NCI-H524 (cell line): Measurements from ENCODE around the gene MMP19.
"Not testable (repeated sequence)": the region's sequence is repeated elsewhere in the genome, so short reads cannot be mapped to it uniquely, and the experiment has no call there.

Experiments
- DNase-seq, 2 experiments: peaks; one replicate each; lab custom pipeline; 2025; lab: John Stamatoyannopoulos, UW

Gene MMP19

DNA sequence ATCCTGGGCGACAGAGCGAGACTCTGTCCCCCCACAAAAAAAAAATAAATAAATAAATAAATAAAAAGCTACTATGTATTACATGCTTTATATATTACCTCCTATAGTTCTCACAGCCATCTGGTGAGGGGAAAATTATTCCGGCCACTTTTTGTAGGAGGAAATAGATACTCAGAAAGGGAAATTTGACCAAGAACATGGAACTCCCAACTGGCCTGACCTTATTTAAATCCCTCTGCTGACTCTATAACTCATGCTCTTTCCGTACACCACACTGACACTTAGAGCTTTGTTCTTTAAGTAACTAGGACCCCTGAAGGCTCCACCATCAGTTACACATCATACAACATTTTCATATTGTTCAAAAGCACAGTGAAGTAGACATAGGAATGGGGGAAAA, 2.2 kb upstream of the MMP19 start:
- DNase-seq = no peak

DNA sequence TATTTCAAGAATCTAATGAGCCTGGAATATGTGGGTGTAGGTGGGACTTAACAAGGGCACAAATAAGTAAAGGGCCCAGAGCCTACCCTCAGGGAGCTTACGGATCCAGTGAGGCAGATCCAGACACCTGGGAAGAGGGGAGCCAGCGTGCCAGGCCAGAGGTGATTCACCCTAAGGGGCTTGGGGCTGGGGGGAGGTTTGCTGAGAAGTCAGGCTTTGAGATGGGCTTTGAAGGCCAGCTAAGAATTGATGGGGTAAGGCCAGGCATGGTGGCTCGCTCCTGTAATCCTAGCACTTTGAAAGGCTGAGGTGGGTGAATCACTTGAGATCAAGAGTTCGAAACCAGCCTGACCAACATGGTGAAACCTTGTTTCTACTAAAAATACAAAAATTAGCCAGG, 695 bp upstream of the MMP19 start:
- no peak for DNase-seq

DNA sequence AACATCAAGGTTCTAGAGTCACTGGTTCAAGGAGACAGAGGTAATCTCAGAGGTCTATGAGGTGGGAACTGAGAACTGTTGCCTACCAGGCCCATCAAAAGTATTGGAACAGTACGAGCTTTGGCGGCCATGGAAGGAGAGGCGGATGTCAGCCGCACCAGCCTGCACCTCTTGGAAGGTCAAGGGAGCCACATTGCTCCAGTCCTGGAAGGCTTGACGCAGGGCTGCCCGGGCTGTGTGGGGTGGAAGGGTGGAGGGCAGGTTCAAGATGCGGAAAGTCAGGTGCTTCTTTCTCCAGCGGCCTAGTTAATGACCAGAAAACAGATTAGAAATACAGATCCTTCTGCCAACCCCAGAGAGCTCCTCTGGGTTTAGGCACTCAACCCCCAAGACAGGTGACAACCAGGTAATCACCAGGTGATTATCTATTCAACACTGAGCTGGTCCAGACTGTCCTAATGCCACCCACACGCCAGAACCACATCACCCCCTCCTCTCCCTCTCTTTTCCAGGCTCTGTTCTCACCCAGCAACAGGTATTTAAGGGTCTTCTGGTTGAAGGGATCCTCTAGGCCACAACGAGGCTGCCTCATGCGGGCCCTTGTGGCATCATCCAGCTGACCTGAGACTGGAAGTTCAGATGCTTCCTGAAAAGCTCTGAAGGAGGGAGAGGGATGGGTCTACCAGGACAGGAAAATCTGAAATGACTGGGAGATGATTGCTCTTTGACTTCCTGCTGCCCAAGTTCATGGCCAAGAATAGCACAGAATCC, 2.0 kb downstream of the MMP19 start:
- no peak for DNase-seq

DNA sequence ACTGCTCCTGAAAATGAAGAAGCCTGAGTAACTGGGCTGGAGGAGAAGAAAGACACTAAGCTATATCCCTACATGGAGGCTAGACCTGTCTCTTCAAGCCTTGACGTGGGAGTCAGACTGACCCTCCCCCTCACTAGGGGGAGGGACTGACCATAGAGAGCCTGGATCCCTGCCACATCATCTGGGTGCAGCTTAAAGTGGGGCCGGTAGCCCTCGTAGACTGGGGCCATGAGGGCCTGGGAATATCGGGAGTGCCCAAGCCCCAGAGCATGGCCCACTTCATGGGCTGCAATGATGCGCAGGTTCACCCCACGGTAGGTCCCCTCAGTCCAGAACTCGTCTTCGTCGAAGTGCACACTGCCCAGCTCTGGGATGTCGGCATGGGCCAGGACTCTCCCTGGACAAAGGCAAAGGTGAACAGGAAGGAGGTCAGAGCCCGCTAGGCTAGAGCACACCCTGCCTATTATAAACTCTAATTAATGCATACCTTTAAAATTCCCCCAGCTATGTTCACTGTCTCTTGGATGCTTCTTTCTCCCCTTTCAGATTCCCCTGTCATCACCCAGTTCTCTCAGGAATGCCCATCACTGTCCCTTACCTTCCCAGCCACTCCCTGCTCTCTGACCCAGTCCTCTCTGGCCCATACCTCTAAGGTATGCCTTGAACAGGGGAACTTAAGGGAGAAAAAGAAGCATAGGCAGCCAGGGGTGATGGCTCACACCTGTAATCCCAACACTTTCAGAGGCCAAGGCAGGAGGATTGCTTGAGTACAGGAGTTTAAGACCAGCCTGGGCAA, 3.2 kb downstream of the MMP19 start:
- no peak for DNase-seq

DNA sequence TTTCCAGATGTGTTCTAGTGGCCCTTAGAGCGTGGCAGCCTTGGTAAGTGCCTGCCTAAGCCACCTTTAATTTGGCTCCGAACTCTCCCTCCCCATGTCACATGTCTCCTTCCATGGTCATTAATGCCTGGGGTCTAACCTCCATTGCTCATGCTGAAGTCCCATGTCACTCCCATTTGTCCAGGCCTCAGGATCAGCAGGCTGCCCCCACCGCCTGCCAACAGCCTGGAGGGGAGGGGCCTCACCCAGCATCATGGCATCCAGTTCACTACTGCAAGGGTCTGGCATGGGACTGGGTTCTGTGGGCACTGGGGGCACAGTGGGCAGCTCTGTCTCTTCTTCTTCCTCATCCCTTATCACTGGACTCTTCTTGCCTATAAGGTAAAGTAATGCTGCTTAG, 4.4 kb downstream of the MMP19 start:
- no peak for DNase-seq

DNA sequence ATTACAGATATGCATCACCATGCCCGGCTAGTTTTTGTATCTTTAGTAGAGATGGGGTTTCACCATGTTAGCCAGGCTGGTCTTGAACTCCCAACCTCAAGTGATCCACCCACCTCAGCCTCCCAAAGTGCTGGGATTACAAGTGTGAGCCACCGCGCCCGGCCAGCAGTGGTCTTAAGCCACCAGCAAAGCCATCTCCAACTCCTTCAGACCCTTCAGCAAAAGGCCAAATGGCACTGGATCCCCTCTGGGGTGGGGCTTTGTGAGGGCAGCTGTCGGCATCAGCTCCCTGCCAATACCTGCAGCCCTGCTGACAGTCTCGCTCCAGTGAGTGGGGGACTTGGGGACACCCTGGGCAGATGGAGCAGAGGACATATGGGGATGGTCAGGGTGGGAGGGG, 8.3 kb downstream of the MMP19 start:
- not testable (repeated sequence) for DNase-seq

DNA sequence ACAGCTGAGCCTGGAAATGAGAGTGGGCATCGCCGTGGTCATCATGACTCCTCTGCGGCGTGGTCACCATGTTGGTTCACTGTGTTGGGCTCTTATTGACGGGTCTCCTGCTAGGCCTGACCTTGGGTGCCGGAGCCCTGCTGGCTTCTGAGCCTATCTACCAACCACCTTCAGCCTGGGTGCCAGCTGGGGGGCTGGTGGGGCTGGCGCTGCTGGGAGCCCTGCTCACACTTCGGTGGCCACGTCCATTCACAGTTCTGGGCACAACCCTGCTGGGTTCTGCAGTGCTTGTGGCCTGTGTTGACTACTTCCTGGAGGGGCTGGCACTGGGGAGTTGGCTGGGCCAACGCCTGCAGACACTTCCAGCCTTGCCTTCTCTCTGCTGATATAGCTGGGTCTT, 9.7 kb downstream of the MMP19 start:
- DNase-seq = no peak

DNA sequence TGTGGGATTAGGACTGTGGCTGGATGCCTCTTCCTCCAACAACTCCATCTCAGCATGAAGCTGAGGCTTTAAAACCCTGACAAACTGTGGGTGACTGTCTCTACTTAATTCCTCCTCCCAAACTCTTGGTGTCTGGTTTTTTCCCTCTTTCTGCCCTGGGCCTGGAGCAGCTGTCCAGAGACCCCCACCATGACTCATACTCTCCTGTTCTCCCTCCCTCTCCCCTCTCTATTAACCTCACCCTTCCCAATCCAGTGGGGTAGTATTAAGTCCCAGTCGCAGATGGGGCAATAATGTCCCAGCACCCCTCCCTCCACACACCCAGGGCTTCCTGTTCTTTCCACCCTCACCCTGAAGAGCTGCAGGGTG, 11.3 kb downstream of the MMP19 start:
- DNase-seq = no peak

DNA sequence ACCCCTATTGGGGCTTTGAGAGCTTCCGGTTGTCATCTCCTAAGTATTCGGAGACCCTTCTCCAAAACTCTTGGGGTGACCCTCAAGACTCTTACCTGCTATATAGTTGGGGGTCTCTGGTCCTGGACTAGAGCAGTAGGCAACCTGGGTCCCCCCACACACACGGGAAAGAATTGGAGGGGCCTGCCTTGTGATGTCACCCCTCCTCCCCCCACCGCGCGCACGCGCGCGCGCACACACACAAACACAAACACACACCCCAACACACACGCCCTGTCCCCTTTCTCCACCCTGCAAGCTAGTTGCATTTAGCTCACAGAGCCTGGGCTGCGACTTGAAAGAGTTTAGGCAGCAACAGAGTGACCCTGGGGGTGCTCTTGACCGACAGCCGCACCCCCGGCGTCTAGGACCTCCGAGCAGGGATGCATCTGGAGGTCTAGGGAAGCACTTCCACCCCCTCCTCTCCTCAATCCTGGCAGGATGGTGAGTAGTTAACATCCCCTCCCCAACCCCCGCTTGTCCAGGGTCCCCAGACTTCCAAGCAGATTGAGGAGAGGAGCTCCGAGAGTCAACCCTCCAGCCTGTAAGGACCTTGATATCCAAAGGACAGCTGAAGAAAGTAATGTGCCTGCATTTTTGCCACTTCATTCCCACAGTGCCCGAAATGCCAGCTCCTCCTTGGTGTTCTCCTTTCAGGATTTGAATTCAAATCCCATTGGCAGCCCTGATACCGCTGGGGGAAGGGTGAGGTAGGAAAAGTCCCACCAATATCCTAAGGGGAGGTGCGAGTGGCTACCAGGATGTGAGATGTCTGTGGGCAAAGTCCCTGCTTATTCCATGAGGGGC, 11.9 kb downstream of the MMP19 start:
- peak; percentile 35 to 70 for DNase-seq

DNA sequence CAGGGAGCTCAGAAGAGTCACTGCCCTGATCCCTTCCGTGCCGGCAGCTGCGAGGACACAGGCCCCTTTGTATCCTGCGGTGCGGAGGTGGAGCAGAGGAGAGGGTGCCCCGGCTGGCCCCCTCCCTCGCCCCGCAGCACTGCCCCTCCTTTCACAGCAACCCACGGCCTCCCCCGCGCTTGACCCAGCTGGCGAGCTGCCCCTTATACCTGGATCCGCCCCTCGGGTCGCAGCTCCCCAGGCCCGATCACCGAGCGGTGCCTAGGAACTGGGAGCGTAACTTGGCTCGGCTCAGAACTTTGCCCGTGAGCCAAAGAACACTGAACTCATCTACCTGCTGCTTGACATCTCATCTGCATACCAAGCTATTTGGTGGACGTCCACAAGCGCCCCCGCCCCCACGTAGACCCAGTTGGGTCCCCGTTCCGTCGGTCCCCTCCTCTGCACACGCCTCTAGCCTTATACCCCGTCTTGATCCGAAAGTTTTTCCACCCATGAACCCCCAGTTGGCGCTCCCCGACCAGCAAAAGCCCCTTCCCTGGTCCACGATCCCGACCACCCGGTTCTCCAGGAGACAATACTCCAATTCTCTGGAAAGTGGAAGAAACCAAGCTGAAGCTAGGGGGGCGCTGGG, 12.7 kb downstream of the MMP19 start:
- DNase-seq = peak; percentile 35 to 70

DNA sequence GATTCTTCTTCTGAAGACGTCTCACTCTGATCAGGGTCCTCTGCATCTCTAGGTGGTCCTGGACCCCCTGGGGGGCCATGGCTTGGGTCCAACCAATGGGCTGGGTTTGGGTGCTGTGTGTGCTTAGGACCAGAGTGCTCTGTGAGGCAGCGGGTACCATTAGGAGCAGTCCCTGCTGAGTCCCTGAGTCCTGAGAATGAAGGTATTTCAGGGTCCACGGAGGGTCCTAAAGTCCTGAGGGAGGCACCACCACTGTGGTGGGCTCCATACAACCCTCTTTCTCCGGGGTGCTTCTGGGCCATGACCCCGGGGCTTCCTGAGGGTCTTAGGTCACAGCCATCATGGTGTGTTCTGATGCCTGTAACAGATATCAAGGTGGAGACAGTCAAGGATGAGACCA, 14.4 kb downstream of the MMP19 start:
- DNase-seq = no peak

DNA sequence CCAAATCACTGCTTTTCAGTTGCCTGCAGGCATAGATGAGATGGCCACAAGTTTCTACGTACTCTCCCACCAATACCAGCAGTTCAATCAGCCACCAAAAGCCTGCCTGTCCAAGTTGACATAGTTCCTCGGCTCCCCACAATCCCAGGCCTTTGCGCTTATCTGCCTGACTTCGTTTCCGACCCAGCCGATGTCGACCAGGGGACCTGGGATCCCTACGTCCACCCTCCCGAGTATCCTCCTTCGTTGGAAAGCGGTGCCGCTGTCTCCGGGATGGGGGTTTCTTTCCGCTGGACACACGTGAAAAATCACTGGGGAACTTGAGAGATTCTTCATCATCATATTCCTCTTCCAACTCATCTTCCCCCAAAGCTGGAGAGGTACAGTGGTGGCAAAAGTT, 14.9 kb downstream of the MMP19 start:
- no peak for DNase-seq

DNA sequence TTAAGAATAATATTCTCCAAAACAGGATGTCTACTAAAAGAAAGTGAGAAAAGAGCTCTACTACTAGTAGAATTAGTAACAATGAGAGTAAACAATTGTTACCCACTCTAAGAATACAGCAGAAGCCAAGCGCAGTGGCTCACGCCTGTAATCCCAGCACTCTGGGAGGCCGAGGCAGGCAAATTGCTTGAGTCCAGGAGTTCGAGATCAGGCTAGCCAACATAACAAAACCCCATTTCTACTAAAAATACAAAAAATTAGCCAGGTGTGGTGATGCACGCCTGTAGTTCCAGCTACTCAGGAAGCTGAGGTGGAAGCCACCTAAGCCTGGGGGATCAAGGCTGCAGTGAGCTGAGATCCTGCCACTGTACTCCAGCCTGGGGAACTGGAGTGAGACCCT, 18.0 kb downstream of the MMP19 start:
- DNase-seq = no peak

DNA sequence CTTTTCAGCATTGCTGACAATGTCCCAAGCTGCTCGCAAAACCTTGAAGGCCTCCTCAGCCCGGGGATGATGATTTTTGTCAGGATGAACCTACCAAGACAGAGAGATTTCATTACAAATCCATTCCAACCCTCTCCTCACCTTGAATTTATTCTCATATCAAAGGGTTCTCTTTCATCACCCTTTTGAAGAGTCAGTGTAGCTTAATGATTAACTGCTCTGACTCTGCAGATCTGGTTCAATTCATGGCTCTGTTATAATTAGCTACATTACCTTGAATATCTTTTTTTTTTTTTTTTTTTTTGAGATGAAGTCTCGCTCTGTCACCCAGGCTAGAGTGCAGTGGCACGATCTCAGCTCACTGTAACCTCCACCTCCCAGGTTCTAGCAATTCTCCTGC, 19.3 kb downstream of the MMP19 start:
- DNase-seq = no peak

DNA sequence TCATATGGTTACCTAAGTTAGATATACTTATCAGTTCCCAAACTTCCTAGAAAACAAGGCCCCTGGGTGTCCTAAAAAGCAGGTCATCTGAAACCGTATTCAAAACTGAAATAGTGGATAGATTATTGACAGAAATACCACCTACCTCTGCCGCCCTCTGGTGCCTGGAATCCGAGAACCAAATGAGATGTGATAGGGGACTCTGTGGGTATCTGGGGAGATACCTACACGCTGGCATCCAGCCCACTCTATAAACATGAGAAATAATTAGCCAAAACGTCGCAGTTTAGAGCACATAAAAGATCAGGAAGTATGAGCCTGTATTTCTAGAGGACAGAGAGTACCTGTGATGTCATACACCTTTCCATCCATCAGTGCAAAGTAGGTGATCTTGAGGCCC, 20.5 kb downstream of the MMP19 start:
- DNase-seq = no peak

DNA sequence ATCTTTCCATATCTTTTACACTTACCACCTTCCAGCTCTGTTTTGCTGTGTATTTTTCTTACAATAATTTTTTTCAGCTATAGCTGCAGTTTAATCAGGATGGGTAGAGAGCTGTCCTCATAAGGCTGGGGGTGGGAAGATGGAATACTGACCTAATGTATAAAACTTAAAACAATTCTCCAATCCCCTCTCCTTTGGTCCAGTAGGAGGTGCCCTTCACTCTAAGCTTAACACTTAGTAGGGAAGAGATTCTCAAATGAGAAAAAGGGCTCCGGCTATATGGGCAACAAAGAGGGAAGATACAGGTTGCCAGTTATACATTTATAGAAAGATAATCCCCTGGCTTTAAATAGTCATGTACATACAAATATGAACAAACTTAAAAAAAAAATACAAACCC, 22.1 kb downstream of the MMP19 start:
- DNase-seq = no peak

DNA sequence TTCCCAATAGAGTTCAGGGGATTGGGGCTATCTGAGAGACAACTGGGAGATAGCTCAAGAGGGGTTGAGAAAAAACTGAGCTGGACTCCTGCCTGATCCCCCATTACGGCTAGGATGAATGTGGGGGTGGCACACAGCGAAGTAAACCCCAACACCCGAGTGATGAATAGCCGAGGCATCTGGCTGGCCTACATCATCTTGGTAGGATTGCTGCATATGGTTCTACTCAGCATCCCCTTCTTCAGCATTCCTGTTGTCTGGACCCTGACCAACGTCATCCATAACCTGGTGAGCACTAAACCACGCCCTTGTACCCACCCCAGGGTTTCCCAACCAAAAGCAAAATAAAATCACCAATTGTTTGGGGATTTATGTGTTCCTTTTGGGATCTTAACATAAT, 23.9 kb downstream of the MMP19 start:
- DNase-seq = no peak

DNA sequence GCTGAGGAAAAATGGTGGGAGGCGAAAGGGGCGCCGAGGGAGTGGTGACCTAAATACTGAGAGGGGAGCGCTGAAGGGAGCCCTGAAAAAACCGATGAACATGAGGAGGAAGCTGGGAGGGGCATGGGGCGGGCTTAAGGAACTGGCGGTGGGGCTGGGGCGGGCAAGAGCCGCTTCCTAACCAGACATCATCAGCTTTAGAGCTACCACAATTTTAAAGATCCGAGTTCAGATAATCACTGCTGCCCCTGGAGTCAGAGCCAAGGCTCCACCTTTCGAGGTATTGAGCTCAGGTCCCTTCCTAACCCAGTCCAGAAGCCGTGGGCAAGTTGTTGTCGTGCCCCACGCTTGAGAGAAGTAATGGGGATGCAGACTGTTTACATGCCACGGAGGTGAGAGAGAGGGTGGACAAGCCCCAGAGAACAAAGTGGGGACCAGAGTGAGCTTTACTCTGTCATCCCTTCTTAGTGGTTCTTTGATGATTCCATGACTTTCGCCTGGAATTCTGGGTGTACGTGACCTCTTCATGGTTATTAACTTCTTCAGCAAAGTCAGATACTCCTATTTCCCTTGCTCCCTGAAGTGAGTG, 24.5 kb downstream of the MMP19 start:
- peak in 1 of 2 experiments; percentile 61 for DNase-seq

DNA sequence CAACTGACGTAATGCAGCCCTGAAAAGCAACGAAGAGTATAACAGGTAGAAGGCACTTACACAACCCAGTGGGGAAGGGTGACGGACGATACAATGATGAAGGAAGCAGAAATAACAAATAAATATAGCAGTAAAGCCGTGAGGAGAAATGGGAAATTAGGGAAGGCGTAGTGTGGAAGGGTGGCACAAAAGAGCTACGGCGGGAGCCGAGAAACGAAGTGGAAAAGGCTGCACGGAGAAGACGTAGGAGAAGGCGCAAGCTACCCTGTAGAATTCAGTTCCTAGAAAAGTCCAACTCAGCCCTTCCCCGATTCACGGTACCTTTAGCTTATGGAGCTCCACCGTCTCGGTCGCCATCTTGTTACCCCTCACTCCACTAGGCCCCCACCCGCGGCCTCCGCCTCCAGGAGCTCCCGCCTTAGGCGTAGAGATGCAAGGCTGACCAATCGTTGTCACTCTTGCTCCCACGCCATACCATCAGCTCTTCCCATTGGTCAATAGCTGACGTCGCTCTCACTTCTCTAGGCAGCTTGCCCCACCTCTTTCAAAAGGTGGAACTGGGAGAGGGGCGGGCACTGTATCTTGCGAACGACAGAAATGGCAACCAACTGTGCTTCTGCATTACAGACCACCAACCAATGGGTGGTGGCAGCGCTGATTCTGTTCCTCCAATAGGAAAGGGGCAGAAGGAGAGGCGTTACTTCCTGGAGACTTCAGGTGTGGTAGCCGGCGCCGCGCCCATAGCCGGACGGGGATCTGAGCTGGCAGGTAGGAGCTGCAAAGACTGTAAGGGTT, 25.2 kb downstream of the MMP19 start, which contains the start of the genes ORMDL2 and SARNP:
Gene ORMDL2, plus strand, starts transcription at position 697 of the 795 bp plus-strand sequence. CDS start 959 bp downstream, outside the sequence.
Gene SARNP, minus strand, starts transcription at position 380 of the 795 bp plus-strand sequence. Its CDS starts 23 bp downstream, at position 357.
- DNase-seq = peak; percentile 98 to 99

DNA sequence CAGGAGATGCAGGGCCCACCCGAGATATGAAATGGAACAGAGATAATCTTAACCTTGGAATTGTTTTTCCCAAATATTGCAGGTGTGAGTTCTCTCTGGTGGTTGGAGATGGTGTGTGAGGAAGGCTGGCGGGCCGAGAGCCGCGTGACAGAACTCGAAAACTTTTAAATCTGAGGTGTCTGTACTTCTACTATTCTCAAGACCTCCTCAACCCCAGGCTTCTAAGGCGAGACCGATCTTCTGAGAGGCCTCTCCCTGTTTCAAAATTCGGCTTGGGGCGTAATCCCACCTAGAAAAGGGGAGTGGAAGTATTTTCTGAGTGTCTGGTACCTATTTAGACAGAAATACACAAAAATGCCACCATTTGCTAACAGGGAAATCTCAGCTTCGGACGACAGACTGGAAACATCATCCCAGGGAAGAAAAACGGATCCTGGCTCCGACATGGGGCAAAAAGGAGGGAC, 25.8 kb downstream of the MMP19 start:
- peak in 1 of 2 experiments; percentile 15 for DNase-seq

DNA sequence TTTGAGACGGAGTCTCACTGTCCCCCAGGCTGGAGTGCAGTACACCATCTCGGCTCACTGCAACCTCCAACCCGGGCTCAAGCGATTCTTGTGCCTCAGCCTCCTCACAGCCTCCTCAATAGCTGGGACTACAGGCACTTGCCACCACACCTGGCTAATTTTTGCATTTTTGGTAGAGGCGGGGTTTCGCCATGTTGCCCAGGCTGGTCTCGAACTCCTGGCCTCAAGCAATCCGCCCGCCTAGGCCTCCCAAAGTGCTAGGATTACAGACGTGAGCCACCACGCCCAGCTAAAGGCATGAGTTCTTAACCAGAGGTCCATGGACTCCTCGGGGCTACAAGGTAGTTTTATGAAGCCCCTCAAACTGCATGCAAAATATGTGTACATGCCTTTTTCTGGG, 27.3 kb downstream of the MMP19 start:
- no peak for DNase-seq
